T-helper 17 cell (primary cell): ENCODE results near the gene MYCBP. TPM values are rescaled to one million over a fixed set of nuclear protein-coding genes. Genes with fewer than 3 reads are reported as not detected.

Source experiments
- ATAC-seq: fragments of 150-1000 bp; cut with Tn5 transposase; 2 replicates; pipeline ENCODE4 v1.10.0; 2021; ENCODE audit warnings: mild to moderate bottlenecking, moderate library complexity
- DNase-seq, 3 donors: peaks; one replicate each; pipeline versions ENCODE4 v3.0.0 to v3.0.0-alpha.2; 2020 to 2021
- H3K9me3 ChIP-seq: one replicate; pipeline ENCODE4 v1.7.0; 2013; ENCODE audit warnings: low read length, mild to moderate bottlenecking; ENCODE audit not compliant: control insufficient read depth, poor library complexity, severe bottlenecking
- H3K27ac Mint-ChIP-seq: one replicate; pipeline ENCODE4 v1.8.0; 2022; ENCODE audit warnings: mild to moderate bottlenecking, moderate library complexity, mixed read lengths
- H3K27me3 Mint-ChIP-seq: one replicate; pipeline ENCODE4 v1.8.0; 2022; ENCODE audit warnings: mixed read lengths
- H3K36me3 Mint-ChIP-seq: one replicate; pipeline ENCODE4 v1.8.0; 2022; ENCODE audit warnings: low read depth, mixed read lengths
- H3K4me1 Mint-ChIP-seq: one replicate; pipeline ENCODE4 v1.8.0; 2022; ENCODE audit warnings: mild to moderate bottlenecking, mixed read lengths
- H3K4me3 Mint-ChIP-seq: one replicate; pipeline ENCODE4 v1.8.0; 2022; ENCODE audit warnings: mild to moderate bottlenecking, moderate library complexity, mixed read lengths
- total RNA-seq, 4 donors: library from RNA in 2 of 4; stranded (reverse) in 2 of 4; gene quantifications; one replicate each; pipeline ENCODE4 v1.2.3 and lab custom pipeline; 2022 to 2026

MYCBP gene
- total RNA-seq, 2 donors from 2014 or later: 4.9 to 9.8 TPM

- Mint-ChIP-seq H3K4me3 (no peak overlapping the region), H3K27me3 (peaks cover 56% of the 10 kb centered on the region), H3K36me3 (peaks cover 2% of the 10 kb centered on the region), H3K27ac (no peak overlapping the region), H3K4me1 (peaks cover 2% of the 10 kb centered on the region)
- DNase-seq: no peak
- no peaks in the 10 kb centered on the region for H3K9me3 ChIP-seq
- ATAC-seq: no peak
These were observed 43.8 kb downstream of the MYCBP start for GRCh38 chr1:38829368-38829767.

GRCh38 chr1:38827318-38827717 is 45.8 kb downstream of the MYCBP start:
- DNase-seq (no peak), ATAC-seq (no peak)
- peaks cover 68% of the 10 kb centered on the region for H3K27me3 Mint-ChIP-seq

GRCh38 chr1:38826886-38827285 is 46.3 kb downstream of the MYCBP start:
- DNase-seq (no peak), ATAC-seq (no peak)
- H3K36me3 Mint-ChIP-seq: peaks cover 2% of the 10 kb centered on the region
- peaks cover 2% of the 10 kb centered on the region for H3K4me1 Mint-ChIP-seq
- no peaks in the 10 kb centered on the region for H3K9me3 ChIP-seq
- no peak overlapping the region for H3K4me3 Mint-ChIP-seq
- peaks cover 72% of the 10 kb centered on the region for H3K27me3 Mint-ChIP-seq
- H3K27ac Mint-ChIP-seq: no peak overlapping the region

More at GRCh38 chr1:38827318-38827717, 45.8 kb downstream of the MYCBP start:
- H3K27ac Mint-ChIP-seq: no peak overlapping the region
- H3K9me3 ChIP-seq: no peaks in the 10 kb centered on the region
- H3K36me3 Mint-ChIP-seq: peaks cover 2% of the 10 kb centered on the region
- H3K4me1 Mint-ChIP-seq: peaks cover 2% of the 10 kb centered on the region
- no peak overlapping the region for H3K4me3 Mint-ChIP-seq

GRCh38 chr1:38826262-38826661 is 46.9 kb downstream of the MYCBP start:
- peaks cover 73% of the 10 kb centered on the region for H3K27me3 Mint-ChIP-seq
- H3K4me1 Mint-ChIP-seq: peaks cover 2% of the 10 kb centered on the region
- no peak for DNase-seq
- no peaks in the 10 kb centered on the region for H3K9me3 ChIP-seq
- ATAC-seq: no peak
- H3K27ac Mint-ChIP-seq: no peak overlapping the region
- no peak overlapping the region for H3K4me3 Mint-ChIP-seq
- peaks cover 2% of the 10 kb centered on the region for H3K36me3 Mint-ChIP-seq

GRCh38 chr1:38820860-38821259 is 52.3 kb downstream of the MYCBP start:
- H3K27ac Mint-ChIP-seq: no peak overlapping the region
- H3K36me3 Mint-ChIP-seq: no peaks in the 10 kb centered on the region
- no peak overlapping the region for H3K4me3 Mint-ChIP-seq
- DNase-seq: no peak
- peaks cover 74% of the 10 kb centered on the region for H3K27me3 Mint-ChIP-seq
- peaks cover under 1% of the 10 kb centered on the region for H3K4me1 Mint-ChIP-seq
- H3K9me3 ChIP-seq: no peaks in the 10 kb centered on the region
- ATAC-seq: no peak

GRCh38 chr1:38819516-38819915 is 53.6 kb downstream of the MYCBP start:
- H3K27ac Mint-ChIP-seq: no peak overlapping the region

GRCh38 chr1:38819040-38819439 is 54.1 kb downstream of the MYCBP start:
- DNase-seq: no peak
- H3K36me3 Mint-ChIP-seq: no peaks in the 10 kb centered on the region
- no peak for ATAC-seq
- H3K27ac Mint-ChIP-seq: no peak overlapping the region
- peaks cover 4% of the 10 kb centered on the region for H3K4me1 Mint-ChIP-seq
- peaks cover 75% of the 10 kb centered on the region for H3K27me3 Mint-ChIP-seq
- no peaks in the 10 kb centered on the region for H3K9me3 ChIP-seq
- no peak overlapping the region for H3K4me3 Mint-ChIP-seq

More at GRCh38 chr1:38819516-38819915, 53.6 kb downstream of the MYCBP start:
- DNase-seq (no peak), ATAC-seq (no peak)
- Mint-ChIP-seq H3K4me3 (no peak overlapping the region), H3K4me1 (peaks cover 4% of the 10 kb centered on the region), H3K27me3 (peaks cover 74% of the 10 kb centered on the region), H3K36me3 (no peaks in the 10 kb centered on the region)
- no peaks in the 10 kb centered on the region for H3K9me3 ChIP-seq

- Mint-ChIP-seq H3K4me1 (peaks cover 4% of the 10 kb centered on the region), H3K27me3 (peaks cover 81% of the 10 kb centered on the region), H3K27ac (no peak overlapping the region), H3K4me3 (peak overlapping the region; percentile 67), H3K36me3 (no peaks in the 10 kb centered on the region)
- peak; percentile 69 for ATAC-seq
- DNase-seq: peak; percentile 32 to 41 (median 37)
- no peaks in the 10 kb centered on the region for H3K9me3 ChIP-seq
These were observed 54.8 kb downstream of the MYCBP start for GRCh38 chr1:38818175-38818976.

GRCh38 chr1:38817267-38818174 is 55.6 kb downstream of the MYCBP start:
- H3K27me3 Mint-ChIP-seq: peaks cover 83% of the 10 kb centered on the region
- ATAC-seq (no peak), DNase-seq (no peak)
- no peaks in the 10 kb centered on the region for H3K36me3 Mint-ChIP-seq
- H3K4me3 Mint-ChIP-seq: peak overlapping the region; percentile 31
- peaks cover 4% of the 10 kb centered on the region for H3K4me1 Mint-ChIP-seq
- H3K27ac Mint-ChIP-seq: no peak overlapping the region
- no peaks in the 10 kb centered on the region for H3K9me3 ChIP-seq

GRCh38 chr1:38815903-38816627 is 57.1 kb downstream of the MYCBP start:
- DNase-seq (no peak), ATAC-seq (peak; percentile 52)
- no peaks in the 10 kb centered on the region for H3K9me3 ChIP-seq
- H3K36me3 Mint-ChIP-seq: no peaks in the 10 kb centered on the region
- peaks cover 83% of the 10 kb centered on the region for H3K27me3 Mint-ChIP-seq
- H3K27ac Mint-ChIP-seq: no peak overlapping the region
- peaks cover 4% of the 10 kb centered on the region for H3K4me1 Mint-ChIP-seq
- H3K4me3 Mint-ChIP-seq: peak overlapping the region; percentile 58

- peaks cover 83% of the 10 kb centered on the region for H3K27me3 Mint-ChIP-seq
- H3K9me3 ChIP-seq: no peaks in the 10 kb centered on the region
- no peak for DNase-seq
- H3K4me3 Mint-ChIP-seq: no peak overlapping the region
- peaks cover 5% of the 10 kb centered on the region for H3K36me3 Mint-ChIP-seq
- no peak for ATAC-seq
- H3K4me1 Mint-ChIP-seq: peaks cover 4% of the 10 kb centered on the region
- H3K27ac Mint-ChIP-seq: no peak overlapping the region
These were observed 58.1 kb downstream of the MYCBP start for GRCh38 chr1:38814984-38815464.

GRCh38 chr1:38814444-38814983 is 58.6 kb downstream of the MYCBP start:
- peaks cover 79% of the 10 kb centered on the region for H3K27me3 Mint-ChIP-seq
- peaks cover 7% of the 10 kb centered on the region for H3K36me3 Mint-ChIP-seq
- H3K4me1 Mint-ChIP-seq: peaks cover 4% of the 10 kb centered on the region
- H3K27ac Mint-ChIP-seq: no peak overlapping the region
- DNase-seq (no peak), ATAC-seq (no peak)
- H3K4me3 Mint-ChIP-seq: no peak overlapping the region
- H3K9me3 ChIP-seq: no peaks in the 10 kb centered on the region
